Measurements from ENCODE around the gene CFAP221.

Gene CFAP221

DNA sequence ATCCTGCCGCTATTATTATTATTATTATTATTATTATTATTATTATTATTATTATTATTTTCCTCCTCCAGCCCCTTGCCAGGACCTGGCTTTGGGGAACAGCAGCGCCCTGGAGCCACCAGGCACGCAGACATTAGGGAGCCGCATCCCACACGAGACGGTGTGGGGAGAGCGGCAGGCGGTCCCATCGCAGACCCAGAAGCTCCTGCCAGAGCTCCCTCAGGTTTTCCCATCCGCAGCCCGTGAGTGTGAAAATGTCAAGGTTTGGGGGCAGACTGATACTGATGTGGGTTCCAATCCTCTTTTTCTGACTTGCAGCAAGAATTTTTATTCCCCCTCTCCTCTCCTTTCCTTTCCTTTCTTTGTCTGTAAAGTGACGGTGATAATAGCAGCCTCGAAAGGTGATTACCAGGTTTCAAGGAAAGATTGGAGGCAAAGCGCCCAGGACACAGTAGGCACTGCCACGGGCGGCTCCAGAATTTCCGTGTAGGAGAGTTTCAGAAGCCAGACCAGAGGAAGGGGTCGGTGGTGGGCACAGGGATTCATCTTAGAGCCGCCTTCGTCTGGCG is 20.8 kb upstream of the CFAP221 start:
- H3K4me3 ChIP-seq (ENCODE audit: low read length), result no peak overlapping the region
- no peak for TF ChIP-seq ZNF274 (IDR thresholded peaks at IDR 0.05; ENCODE audit: low read depth, low read length)

DNA sequence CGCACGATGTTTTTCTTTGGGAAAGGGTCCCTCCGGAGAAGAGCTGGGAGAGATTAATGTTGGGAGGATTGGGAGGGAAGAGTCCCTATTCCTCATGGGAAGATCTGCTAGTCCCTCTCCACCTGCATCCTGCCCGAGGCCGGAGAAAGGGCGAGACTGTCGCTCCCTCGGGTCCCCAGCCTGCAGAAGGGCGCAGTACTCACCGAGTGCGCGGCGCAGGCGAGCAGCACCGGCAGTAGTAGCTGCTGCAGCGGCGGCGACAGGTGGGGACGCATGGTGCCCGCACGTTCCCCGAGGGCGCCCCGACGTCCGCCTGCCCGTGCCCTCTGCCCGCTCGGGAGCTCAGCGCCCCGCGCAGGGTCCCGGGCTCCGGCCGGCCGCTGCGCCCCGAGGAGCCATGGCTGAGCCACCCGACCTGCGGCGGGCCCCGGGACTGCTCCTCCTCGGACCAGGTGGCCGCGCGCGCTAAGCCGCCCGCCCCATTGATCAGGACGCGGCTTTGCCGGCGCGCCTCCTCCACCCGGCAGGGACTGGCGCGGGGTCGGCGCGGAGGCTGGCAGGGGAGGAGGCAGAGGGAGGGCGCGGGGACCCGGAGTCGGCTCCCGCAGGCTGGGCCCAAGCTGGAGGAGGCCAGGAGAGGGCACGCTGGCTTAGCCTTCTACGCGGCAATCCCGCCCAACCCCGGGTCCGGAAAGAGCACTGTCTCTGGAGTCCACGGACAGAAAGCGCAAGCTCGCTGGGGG is 20.1 kb upstream of the CFAP221 start, which contains the start of gene SCTR:
Gene SCTR, minus strand, starts transcription at position 532 of the 743 bp plus-strand sequence. Its CDS starts 257 bp downstream, at position 275.
- H3K4me3 ChIP-seq (ENCODE audit: low read length), result no peak within 1 kb of the TSS
- no peak for TF ChIP-seq ZNF274 (IDR thresholded peaks at IDR 0.05; ENCODE audit: low read depth, low read length)

GRCh38 chr2:119525614-119526013 is 18.6 kb upstream of the CFAP221 start:
- no peak overlapping the region for H3K4me3 ChIP-seq (ENCODE audit: low read length)
- no peak for TF ChIP-seq ZNF274 (IDR thresholded peaks at IDR 0.05; ENCODE audit: low read depth, low read length)

DNA sequence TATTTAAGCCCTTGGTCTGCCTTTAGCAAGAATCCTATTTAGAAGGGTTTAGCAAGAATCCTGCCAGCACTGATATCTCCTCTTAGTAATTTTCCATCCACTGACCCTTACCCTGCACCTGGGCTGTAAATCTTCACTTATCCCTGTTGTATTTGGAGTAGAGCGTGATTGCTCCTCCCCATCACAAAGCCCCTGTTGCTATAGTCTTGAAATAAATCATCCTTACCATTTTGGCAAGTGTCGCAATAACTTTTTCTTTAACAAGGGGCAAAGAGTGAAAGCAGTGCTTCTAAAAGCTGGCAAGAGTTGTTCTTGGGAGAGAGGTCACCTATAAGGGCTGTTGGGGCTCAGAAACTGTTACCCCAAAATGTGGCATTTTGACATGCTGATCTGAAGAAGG is 16.2 kb upstream of the CFAP221 start:
- H3K4me3 ChIP-seq (ENCODE audit: low read length), result no peak overlapping the region
- no peak for TF ChIP-seq ZNF274 (IDR thresholded peaks at IDR 0.05; ENCODE audit: low read depth, low read length)

DNA sequence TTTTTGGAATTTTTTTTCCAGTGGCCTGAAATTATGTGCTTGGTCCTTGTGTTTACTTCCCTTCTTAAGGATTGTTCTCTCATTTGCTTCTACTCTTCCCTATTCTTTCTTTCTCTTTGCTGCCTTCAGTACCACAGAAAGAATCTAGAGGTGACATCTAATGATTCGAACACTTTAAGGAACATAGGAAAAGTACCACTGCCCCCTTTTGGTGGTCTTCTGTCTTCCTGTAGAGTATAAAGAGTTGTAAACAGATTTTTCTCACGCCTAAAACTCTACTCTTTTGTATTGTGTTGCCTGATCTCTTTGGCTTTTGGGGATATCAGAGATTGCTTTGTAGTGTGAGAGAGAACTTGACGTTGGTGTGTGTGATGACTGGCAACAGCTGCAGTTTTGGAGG is 13.0 kb upstream of the CFAP221 start:
- no peak for TF ChIP-seq ZNF274 (IDR thresholded peaks at IDR 0.05; ENCODE audit: low read depth, low read length)
- H3K4me3 ChIP-seq (ENCODE audit: low read length), result no peak overlapping the region

- no peak overlapping the region for H3K4me3 ChIP-seq (ENCODE audit: low read length)
- no peak for TF ChIP-seq ZNF274 (IDR thresholded peaks at IDR 0.05; ENCODE audit: low read depth, low read length)
Measured at GRCh38 chr2:119533560-119533959, 10.7 kb upstream of the CFAP221 start.

DNA sequence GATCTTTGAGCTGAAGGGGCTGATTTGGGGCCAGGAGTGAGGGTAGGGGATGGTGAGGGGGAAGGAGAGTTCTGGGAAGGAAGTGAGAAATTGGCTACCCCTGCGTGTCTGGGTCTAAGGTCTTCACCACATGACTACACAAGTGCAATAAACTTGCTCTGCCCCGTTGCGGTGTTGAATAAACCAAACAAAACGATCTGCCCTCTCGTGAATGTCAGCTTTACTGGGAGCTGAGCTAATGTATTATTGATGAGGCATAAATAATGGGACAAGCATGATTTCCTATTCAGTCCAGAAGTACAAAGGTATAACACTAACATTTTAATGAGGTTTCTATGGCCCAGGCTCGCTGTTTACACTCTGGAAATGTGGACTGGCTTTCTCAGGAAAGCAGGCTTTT is 8.0 kb upstream of the CFAP221 start:
- H3K4me3 ChIP-seq (ENCODE audit: low read length), result no peak overlapping the region
- TF ChIP-seq ZNF274 (IDR thresholded peaks at IDR 0.05; ENCODE audit: low read depth, low read length), result no peak

GRCh38 chr2:119536707-119537106 is 7.5 kb upstream of the CFAP221 start:
- no peak overlapping the region for H3K4me3 ChIP-seq (ENCODE audit: low read length)
- no peak for TF ChIP-seq ZNF274 (IDR thresholded peaks at IDR 0.05; ENCODE audit: low read depth, low read length)

DNA sequence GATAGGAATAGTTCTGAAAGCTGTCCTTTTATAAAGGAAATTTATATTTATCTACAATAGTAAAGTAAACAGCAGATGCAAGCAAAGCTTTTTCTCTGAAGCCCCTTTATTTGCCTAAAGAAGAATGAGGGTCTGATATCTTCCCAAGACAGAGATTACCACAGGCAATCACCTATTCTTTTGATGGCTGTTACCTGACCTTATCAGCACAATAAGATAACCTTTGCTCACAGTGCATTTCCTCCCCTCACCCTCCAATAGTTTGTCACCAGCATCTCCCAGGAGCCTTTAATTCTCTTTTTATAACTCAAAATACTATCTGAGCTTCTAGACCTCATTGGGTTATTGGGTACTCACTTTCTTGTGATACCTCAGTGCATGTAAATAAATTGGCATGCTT is 6.5 kb upstream of the CFAP221 start:
- TF ChIP-seq ZNF274 (IDR thresholded peaks at IDR 0.05; ENCODE audit: low read depth, low read length), result no peak
- H3K4me3 ChIP-seq (ENCODE audit: low read length), result no peak overlapping the region

DNA sequence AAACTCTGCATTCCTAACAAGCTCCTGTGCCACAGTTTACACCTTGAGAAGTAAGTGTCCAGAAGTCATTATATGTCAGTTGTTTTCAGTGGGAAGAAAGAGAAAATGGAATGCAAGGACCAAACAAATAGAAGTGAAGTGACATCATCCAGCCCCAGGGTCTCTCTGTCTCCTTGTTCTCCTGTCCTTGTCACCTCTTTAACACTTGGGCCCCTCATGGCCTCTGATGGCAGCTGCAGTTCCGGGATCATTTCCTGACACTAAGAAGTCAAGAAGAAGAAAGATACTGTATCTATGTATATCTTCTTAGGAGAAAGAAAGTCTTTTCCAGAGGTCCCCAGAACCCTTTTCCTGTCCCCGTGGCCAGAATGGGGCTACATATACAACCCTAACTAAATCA is 2.8 kb upstream of the CFAP221 start:
- no peak overlapping the region for H3K4me3 ChIP-seq (ENCODE audit: low read length)
- no peak for TF ChIP-seq ZNF274 (IDR thresholded peaks at IDR 0.05; ENCODE audit: low read depth, low read length)

- no peak overlapping the region for H3K4me3 ChIP-seq (ENCODE audit: low read length)
- no peak for TF ChIP-seq ZNF274 (IDR thresholded peaks at IDR 0.05; ENCODE audit: low read depth, low read length)
Measured at GRCh38 chr2:119544939-119545475, 758 bp downstream of the CFAP221 start.

- no peak for TF ChIP-seq ZNF274 (IDR thresholded peaks at IDR 0.05; ENCODE audit: low read depth, low read length)
- no peak overlapping the region for H3K4me3 ChIP-seq (ENCODE audit: low read length)
Measured at GRCh38 chr2:119545754-119546446, 1.7 kb downstream of the CFAP221 start.

DNA sequence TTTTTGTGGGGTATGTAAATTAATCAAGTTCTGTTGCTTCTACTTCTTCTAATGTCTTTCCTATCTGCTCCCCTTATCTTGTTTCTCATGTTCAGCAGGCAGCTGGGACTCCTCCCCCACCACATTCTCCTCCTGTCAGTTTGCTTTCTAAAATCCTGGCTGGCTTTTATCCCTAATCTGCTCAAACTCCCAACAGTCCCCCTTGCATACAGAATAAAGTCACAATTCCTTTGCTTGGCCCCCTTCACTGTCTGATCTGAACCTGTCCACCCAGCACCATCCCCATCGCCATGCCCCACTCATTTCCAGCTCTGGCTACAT is 2.2 kb downstream of the CFAP221 start:
- no peak overlapping the region for H3K4me3 ChIP-seq (ENCODE audit: low read length)
- no peak for TF ChIP-seq ZNF274 (IDR thresholded peaks at IDR 0.05; ENCODE audit: low read depth, low read length)

DNA sequence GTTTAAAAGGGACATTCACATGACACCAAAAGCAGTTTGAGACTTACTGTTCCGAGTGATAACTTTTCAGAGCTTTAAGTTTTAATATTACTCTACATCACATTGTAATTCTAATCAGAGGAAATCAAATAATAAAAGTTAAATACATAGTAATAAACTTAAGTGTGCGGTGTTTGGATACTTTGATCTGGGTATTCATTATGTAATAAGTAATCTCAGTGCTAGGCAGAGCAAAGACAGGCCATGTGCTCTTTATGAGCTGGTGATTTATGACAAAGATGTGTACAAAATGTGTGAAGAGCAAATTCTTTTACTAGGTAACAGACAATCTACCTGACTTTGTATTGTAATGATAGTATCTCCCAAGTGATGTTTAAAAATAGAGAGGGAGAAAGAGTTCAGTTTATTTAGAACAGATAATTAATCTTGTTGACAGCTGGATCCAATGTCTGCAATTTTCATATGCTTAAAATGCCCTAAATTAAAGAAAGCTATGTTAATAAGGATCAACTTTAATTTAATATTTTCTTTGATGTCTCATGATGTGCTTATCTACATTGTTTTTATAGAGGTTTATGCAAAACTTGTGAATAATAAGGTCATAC is 4.4 kb downstream of the CFAP221 start:
- no peak for TF ChIP-seq ZNF274 (IDR thresholded peaks at IDR 0.05; ENCODE audit: low read depth, low read length)
- no peak overlapping the region for H3K4me3 ChIP-seq (ENCODE audit: low read length)
